ENCODE results near the gene AZGP1.

- TF ChIP-seq EZH2 (IDR thresholded peaks at IDR 0.05; ENCODE audit: borderline replicate concordance, low read depth, low read length, poor library complexity, severe bottlenecking): no peak
- TF ChIP-seq CTCF (conservative IDR thresholded peaks at IDR 0.05; ENCODE audit: low read depth, low read length): no peak
Observed at GRCh38 chr7:99953649-99954048, 22.2 kb downstream of the AZGP1 start.

Data from A673 (cell line).